Inferior parietal cortex (tissue), 1 donor: ENCODE measurements around the gene FRMPD1.
A peak's percentile ranks its signal among the peaks of the same experiment; 100 is the strongest.

Experiments used
- DNase-seq: peaks from one replicate; pipeline ENCODE4 v3.0.0-alpha.2; 2016; ENCODE audit errors: extremely low spot score

FRMPD1 gene

DNA sequence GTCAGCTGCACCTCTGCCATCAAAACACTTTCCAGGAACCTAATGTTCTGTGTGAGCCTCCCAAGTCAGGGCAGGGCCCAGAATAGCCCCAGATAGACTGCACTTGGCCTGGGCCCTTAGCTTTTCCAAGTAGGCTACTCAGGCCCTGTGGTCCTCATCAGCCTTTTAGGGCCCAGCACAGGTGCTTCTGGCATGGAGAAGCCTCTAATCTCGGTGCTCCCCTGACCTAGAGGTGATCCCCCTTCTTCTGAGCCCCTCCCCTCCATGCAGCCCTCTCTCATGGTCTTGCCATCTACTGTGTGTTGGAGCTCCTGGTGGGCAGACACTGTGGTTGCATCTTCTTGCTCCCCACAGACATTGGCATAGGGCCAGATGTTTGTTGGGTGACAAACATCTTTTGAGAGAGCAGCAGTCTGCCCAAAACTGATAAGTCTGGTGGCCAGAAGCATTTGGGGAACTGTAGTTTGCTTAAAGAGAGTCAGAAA, 28.1 kb downstream of the FRMPD1 start:
- no peak for DNase-seq

DNA sequence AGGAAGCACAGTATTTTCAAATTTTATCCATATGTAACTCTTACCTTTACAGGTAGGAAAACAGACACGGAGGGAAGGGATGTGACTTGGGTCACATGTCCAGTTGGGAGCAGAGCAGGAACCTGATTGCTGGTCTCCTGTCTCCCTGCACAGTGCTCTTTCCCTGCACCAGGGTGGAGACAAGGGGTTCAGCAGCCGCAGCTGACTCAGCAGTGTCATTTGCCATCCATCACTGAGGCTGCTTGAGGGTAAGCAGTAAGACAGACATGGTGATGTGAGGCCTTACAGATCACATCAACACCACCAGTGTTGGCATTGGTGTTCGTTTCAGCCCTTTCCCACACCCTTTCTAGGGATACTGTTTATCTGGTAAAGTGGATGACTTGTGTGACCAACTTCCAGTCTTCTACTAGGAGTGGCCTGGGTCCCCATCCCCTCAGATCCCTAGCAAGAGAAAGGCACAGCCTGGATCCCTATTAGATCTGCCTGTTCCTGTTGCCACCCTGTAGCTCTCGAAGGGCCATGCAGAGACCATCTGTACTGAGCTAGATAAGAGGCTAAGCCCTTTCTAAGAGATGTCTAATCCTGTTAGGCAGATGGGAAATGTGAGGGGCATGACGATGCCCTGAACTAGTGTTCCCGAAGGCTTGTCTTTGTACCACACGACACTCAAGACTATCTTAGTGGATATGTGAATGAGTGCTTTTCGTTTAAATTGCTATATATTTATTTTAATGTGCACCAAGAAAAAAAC, 29.1 kb downstream of the FRMPD1 start:
- DNase-seq: no peak

DNA sequence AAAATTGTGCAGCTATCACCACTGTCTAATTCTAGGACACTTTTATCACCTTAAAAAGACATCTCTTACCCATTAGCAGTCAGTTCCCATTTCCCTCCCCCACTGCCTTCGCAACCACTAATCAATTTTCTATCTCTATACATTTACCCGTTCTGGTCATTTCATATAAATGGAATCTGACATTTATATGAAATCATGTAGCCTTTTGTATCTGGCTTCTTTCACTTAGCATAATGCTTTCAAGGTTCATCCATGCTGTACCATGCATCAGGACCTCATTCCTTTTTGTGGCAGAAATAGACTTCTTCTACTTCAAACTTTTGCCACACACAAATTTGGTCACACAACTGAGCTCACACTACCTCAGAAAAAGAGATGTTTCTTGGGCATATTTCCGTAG, 32.2 kb downstream of the FRMPD1 start:
- DNase-seq: no peak

GRCh38 chr9:37683531-37684371, 33.0 kb downstream of the FRMPD1 start:
- no peak for DNase-seq

- DNase-seq: no peak
Measured at GRCh38 chr9:37692622-37693221, 42.0 kb downstream of the FRMPD1 start.

- DNase-seq: no peak
Measured at GRCh38 chr9:37693260-37693659, 42.5 kb downstream of the FRMPD1 start.

GRCh38 chr9:37694355-37694754, 43.6 kb downstream of the FRMPD1 start:
- no peak for DNase-seq

DNA sequence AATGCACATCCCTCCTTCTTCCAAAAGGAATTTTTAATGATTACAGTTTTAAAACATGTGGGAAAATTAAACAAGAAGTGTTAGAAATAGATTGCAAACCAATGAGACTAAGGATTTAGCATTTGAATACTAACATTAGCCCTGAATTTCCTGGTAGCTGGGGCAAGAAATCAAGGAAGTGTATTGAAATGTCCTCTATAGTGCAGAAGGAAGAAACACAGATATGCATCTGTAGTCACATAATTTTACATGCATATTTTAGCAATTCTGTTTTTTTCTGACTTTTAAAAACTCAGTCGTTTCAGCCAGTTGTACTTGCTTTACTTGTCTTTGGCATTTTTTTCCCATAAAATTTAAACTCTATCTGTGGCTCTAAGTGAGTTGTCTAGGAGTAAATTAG, 45.8 kb downstream of the FRMPD1 start:
- no peak for DNase-seq

DNA sequence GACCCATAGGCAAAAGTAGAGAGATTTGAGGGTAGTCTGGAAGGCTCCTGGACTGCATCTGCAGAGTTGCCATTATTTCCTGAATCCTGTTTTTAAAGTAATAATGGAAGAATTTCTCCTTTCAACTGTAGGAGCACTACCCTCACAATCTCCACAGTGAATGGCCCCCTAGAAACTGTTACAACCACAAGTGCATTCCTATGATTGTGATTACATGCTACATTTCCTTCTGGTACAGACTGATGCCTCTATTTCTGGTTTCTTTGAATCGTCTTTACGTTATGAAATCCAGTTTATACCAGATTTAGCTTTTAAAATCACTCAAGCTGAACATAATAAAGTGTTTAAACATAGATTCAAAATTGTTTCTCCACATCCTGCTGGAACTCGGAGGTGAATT, 49.4 kb downstream of the FRMPD1 start:
- no peak for DNase-seq

GRCh38 chr9:37700900-37701299, 50.1 kb downstream of the FRMPD1 start:
- DNase-seq: no peak

- no peak for DNase-seq
Measured at GRCh38 chr9:37705787-37706186, 55.0 kb downstream of the FRMPD1 start.

DNA sequence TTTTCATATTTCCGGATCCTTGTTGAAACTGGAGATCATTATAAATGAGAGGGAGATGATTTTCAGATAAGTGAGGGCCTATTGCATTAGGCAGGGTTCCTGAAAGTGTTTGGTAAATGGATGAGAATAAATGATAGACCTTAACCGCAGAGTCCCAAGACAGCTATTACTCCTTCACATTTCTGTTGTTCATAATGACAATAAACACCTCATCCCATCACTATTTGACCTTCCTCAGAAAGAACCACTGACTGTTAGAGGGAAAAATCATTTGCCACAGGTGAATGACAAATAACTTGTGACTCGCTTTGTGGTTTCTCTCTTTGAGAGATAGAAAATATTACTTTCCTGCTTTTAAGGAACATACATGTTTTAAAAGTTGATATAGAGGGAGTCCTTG, 55.5 kb downstream of the FRMPD1 start:
- no peak for DNase-seq

- DNase-seq: no peak
Measured at GRCh38 chr9:37707748-37708147, 57.0 kb downstream of the FRMPD1 start.

DNA sequence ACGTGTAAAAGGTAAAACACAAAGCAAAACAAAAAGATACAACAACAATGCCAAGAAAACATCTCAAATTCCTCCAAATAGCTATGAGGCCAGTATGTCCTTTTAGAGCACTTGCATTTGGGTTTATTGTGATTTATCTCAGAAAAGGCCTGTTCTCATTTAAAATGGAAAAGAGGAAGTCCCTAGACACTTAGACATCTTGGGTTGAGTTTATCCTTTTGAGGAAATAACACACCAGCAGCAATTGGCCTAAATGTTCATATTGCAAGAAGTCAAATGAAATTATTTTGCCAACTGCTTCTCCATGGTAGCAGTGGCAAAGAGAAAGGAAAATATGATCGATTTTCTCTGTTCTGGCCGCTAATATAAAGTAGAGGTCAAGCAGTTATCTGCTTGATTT, 59.3 kb downstream of the FRMPD1 start:
- DNase-seq: no peak

- DNase-seq: no peak
Measured at GRCh38 chr9:37715260-37715659, 64.5 kb downstream of the FRMPD1 start.

- no peak for DNase-seq
Measured at GRCh38 chr9:37715991-37716505, 65.3 kb downstream of the FRMPD1 start.

- DNase-seq: no peak
Measured at GRCh38 chr9:37719526-37719925, 68.8 kb downstream of the FRMPD1 start.

DNA sequence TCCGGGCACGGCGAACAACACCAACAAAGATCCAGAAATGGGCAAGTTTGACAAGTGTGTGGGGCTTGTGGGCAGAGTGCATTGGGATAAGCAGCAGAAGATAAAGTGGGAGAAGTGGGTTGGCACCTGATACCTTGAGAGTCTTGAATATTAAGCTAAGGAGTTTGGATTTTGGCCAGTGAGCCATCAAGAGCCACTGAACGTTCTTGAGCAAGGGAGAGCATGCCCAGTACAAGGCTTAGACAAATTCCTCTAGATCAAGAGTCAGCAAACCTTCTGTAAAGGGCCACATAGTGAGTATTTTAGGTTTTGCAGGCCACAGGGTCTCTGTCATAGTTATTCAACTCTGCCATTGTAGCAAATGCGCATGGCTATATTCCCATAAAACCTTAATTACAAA, 76.3 kb downstream of the FRMPD1 start:
- no peak for DNase-seq

DNA sequence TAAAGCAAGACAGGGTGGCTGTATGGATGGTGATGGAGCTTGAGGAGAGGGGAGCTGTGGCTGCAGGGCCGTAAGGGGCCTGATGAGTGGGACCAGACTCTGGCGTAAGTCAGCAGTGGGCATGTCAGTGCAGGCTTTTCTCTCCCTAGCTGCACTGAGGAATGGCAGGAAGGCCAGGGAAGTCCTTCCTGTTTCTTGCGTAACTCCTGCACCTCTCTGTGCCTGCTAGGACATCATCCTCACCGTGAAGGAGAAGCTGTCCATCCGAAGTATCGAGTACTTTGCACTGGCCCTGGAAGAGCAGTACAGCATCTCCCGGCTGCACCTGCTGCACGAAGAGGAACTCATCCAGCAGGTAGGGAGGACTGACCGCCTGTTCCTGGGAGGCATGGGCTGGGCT, 78.7 kb downstream of the FRMPD1 start:
- DNase-seq: no peak

- no peak for DNase-seq
Measured at GRCh38 chr9:37730256-37730655, 79.5 kb downstream of the FRMPD1 start.

- no peak for DNase-seq
Measured at GRCh38 chr9:37730839-37731238, 80.1 kb downstream of the FRMPD1 start.

DNA sequence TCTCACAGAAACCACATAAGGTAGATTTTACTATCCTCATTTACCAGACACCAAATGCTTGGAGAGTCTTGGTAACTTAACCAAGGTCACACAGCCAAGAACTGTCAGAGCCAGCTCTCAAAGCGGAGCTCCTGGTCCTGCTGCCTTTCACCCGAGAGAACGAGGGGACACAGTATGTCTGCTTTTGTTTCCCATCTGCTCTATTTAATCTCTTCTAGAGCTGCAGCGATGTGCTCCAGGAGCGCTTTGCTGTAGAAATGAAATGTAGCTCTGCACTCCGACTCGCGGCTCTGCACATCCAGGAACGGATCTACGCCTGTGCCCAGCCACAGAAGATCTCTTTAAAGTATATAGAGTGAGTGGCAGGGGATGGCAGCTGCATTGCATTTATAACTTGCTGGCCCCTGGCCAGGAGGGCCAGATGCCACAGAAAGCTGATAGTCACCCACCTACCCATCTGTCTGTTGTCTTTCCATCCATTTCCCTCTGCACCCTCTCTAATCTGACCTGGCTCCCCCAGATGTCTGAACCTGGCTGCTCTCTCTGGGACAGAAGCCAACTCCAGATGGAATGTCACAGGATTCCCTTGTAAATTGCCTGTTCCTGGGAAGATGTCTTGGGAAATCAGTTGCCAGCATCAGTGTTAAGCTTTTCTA, 81.5 kb downstream of the FRMPD1 start:
- peak; percentile 9 for DNase-seq
